Chondrocyte (in vitro differentiated cells): ENCODE data around the gene SMG6. TPM values are rescaled to one million over a fixed set of nuclear protein-coding genes. Genes with fewer than 3 reads are reported as not detected.
A peak's percentile ranks its signal among the peaks of the same experiment; 100 is the strongest.

Source experiments
- DNase-seq: peaks from one replicate; pipeline ENCODE4 v3.0.0; 2021; ENCODE audit warnings: mixed read lengths, low spot score
- H3K27ac Mint-ChIP-seq: one replicate; pipeline ENCODE4 v1.8.0; 2021; ENCODE audit warnings: mild to moderate bottlenecking, moderate library complexity, mixed read lengths; ENCODE audit not compliant: unreplicated experiment
- H3K27me3 Mint-ChIP-seq: 2 replicates; pipeline ENCODE4 v1.8.0; 2021; ENCODE audit warnings: low read depth, mixed read lengths
- H3K36me3 Mint-ChIP-seq: 2 replicates; pipeline ENCODE4 v1.8.0; 2021; ENCODE audit warnings: low read depth, mixed read lengths
- H3K4me1 Mint-ChIP-seq: 2 replicates; pipeline ENCODE4 v1.8.0; 2021; ENCODE audit warnings: low read depth, mild to moderate bottlenecking, mixed read lengths
- H3K4me3 Mint-ChIP-seq: one replicate; pipeline ENCODE4 v1.8.0; 2021; ENCODE audit warnings: mild to moderate bottlenecking, moderate library complexity, mixed read lengths; ENCODE audit not compliant: unreplicated experiment
- H3K9me3 Mint-ChIP-seq: 2 replicates; pipeline ENCODE4 v1.8.0; 2021; ENCODE audit warnings: low read depth, mixed read lengths
- CTCF ChIP-seq: fragments of 200-600 bp; sonication (generic); IDR thresholded peaks from 2 replicates; pipeline ENCODE4 v1.5.0; 2021; ENCODE audit warnings: antibody characterized with exemption, mild to moderate bottlenecking, moderate library complexity
- total RNA-seq: library from RNA; stranded (reverse); gene quantifications from 3 replicates; pipeline ENCODE4 v1.2.1, GENCODE V29; 2021

SMG6 gene
- total RNA-seq, 1 donor from 2014 or later = 33.6 TPM

GRCh38 chr17:2213291-2213960 lies 90.2 kb downstream of the SMG6 start:
- peaks cover 9% of the 10 kb centered on the region for H3K36me3 Mint-ChIP-seq
- no peaks in the 10 kb centered on the region for H3K27me3 Mint-ChIP-seq
- H3K27ac Mint-ChIP-seq = peak overlapping the region; percentile 96
- DNase-seq = no peak
- no peak for TF ChIP-seq CTCF
- H3K9me3 Mint-ChIP-seq = no peaks in the 10 kb centered on the region
- peaks cover 50% of the 10 kb centered on the region for H3K4me1 Mint-ChIP-seq
- H3K4me3 Mint-ChIP-seq = no peak overlapping the region

- Mint-ChIP-seq H3K4me1 (peaks cover 57% of the 10 kb centered on the region), H3K9me3 (no peaks in the 10 kb centered on the region), H3K36me3 (peaks cover 11% of the 10 kb centered on the region), H3K27me3 (no peaks in the 10 kb centered on the region), H3K27ac (peak overlapping the region; percentile 1), H3K4me3 (no peak overlapping the region)
- TF ChIP-seq CTCF = no peak
- DNase-seq = no peak
Observed at GRCh38 chr17:2212400-2212981, 91.1 kb downstream of the SMG6 start.

- Mint-ChIP-seq H3K27me3 (no peaks in the 10 kb centered on the region), H3K4me3 (no peak overlapping the region), H3K9me3 (no peaks in the 10 kb centered on the region), H3K36me3 (peaks cover 11% of the 10 kb centered on the region), H3K4me1 (peaks cover 57% of the 10 kb centered on the region), H3K27ac (peak overlapping the region; percentile 1)
- DNase-seq = no peak
- TF ChIP-seq CTCF = no peak
Observed at GRCh38 chr17:2211661-2212399, 91.8 kb downstream of the SMG6 start.

- no peak for DNase-seq
- H3K4me1 Mint-ChIP-seq = peaks cover 47% of the 10 kb centered on the region
- no peak overlapping the region for H3K4me3 Mint-ChIP-seq
- no peaks in the 10 kb centered on the region for H3K27me3 Mint-ChIP-seq
- no peaks in the 10 kb centered on the region for H3K9me3 Mint-ChIP-seq
- H3K36me3 Mint-ChIP-seq = peaks cover 11% of the 10 kb centered on the region
- H3K27ac Mint-ChIP-seq = no peak overlapping the region
- TF ChIP-seq CTCF = no peak
Observed at GRCh38 chr17:2210726-2211125, 92.9 kb downstream of the SMG6 start.

- DNase-seq = no peak
- Mint-ChIP-seq H3K4me3 (no peak overlapping the region), H3K4me1 (peaks cover 20% of the 10 kb centered on the region), H3K27ac (no peak overlapping the region), H3K27me3 (no peaks in the 10 kb centered on the region), H3K36me3 (peaks cover 11% of the 10 kb centered on the region), H3K9me3 (no peaks in the 10 kb centered on the region)
- TF ChIP-seq CTCF = no peak
Observed at GRCh38 chr17:2207815-2208515, 95.6 kb downstream of the SMG6 start.
